ENCODE data around the gene SLC1A1. TPM values are rescaled to one million over a fixed set of nuclear protein-coding genes. Genes with fewer than 3 reads are reported as not detected.
A peak's percentile ranks its signal among the peaks of the same experiment; 100 is the strongest.

Gene SLC1A1
- total and polyA plus RNA-seq, 2 of the 13 experiments (the other 11 are each of a cell fraction or from before 2014, with no cell fraction given) = not detected

DNA sequence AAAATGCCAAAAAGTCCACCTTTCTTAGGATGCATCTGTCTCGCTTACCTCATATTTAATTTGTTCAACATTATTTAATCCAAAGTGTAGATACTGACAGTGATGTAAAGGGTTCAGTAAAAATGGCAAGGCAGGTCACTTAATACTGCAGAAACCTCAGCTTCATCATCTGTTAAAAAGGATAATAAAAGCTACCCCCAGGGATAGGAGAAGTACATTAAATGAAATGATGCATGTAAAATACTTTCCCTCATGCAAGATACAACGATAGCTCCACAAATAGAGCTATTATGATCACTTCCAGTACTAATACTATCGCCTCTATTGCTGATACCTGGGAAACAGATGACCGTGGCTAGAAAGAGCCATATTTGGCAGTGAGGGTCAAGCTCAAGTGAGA, 82.9 kb downstream of the SLC1A1 start:
- ChIA-PET POLR2A (no interaction called here), CTCF (ENCODE audit: low intra/inter-chr PET ratio, low total read pairs) (no interaction called here)
- 23% methylated on average over 4 of the region's 4 CpGs for WGBS (ENCODE audit: low lambda C conversion rate)
- H3K4me1 ChIP-seq (ENCODE audit: insufficient read depth, low read length) = no peaks in the 10 kb centered on the region
- no peak overlapping the region for H3K9ac ChIP-seq (ENCODE audit: insufficient read depth, low read depth, low read length)
- FAIRE-seq = no peak
- H3K27ac ChIP-seq (ENCODE audit: extremely low read length, insufficient read depth, low read length) = no peak overlapping the region
- TF ChIP-seq ZNF713 (CRISPR knock-in tag; IDR thresholded peaks at IDR 0.05) (no peak), SRF (IDR thresholded peaks at IDR 0.05; ENCODE audit: low read depth, low read length) (0 out of 2 replicates have a peak, but pooled peaks have one; percentile 42), ZNF256 (CRISPR knock-in tag; conservative IDR thresholded peaks at IDR 0.05) (no peak), JUNB (CRISPR knock-in tag; IDR thresholded peaks at IDR 0.05; ENCODE audit: borderline replicate concordance) (no peak), NR3C1 (CRISPR knock-in tag; IDR thresholded peaks at IDR 0.05) (no peak), STAT5B (CRISPR knock-in tag; IDR thresholded peaks at IDR 0.05) (no peak)
- TF ChIP-seq, protein P1, sequence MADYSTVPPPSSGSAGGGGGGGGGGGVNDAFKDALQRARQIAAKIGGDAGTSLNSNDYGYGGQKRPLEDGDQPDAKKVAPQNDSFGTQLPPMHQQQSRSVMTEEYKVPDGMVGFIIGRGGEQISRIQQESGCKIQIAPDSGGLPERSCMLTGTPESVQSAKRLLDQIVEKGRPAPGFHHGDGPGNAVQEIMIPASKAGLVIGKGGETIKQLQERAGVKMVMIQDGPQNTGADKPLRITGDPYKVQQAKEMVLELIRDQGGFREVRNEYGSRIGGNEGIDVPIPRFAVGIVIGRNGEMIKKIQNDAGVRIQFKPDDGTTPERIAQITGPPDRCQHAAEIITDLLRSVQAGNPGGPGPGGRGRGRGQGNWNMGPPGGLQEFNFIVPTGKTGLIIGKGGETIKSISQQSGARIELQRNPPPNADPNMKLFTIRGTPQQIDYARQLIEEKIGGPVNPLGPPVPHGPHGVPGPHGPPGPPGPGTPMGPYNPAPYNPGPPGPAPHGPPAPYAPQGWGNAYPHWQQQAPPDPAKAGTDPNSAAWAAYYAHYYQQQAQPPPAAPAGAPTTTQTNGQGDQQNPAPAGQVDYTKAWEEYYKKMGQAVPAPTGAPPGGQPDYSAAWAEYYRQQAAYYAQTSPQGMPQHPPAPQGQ (CRISPR knock-in tag; IDR thresholded peaks at IDR 0.05; ENCODE audit: borderline replicate concordance) = no peak
- TF ChIP-seq, protein P2, sequence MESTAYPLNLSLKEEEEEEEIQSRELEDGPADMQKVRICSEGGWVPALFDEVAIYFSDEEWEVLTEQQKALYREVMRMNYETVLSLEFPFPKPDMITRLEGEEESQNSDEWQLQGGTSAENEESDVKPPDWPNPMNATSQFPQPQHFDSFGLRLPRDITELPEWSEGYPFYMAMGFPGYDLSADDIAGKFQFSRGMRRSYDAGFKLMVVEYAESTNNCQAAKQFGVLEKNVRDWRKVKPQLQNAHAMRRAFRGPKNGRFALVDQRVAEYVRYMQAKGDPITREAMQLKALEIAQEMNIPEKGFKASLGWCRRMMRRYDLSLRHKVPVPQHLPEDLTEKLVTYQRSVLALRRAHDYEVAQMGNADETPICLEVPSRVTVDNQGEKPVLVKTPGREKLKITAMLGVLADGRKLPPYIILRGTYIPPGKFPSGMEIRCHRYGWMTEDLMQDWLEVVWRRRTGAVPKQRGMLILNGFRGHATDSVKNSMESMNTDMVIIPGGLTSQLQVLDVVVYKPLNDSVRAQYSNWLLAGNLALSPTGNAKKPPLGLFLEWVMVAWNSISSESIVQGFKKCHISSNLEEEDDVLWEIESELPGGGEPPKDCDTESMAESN (CRISPR knock-in tag; conservative IDR thresholded peaks at IDR 0.05) = no peak
- no peaks in the 10 kb centered on the region for H3K36me3 ChIP-seq (replicated peaks in 1 of 2; ENCODE audit: control insufficient read depth in 1 of 2, insufficient read depth in 2 of 2, low read length in 2 of 2)
- no TSS peak for BruUV-seq (replicated peaks)
- no peak for ATAC-seq
- in situ Hi-C loops (cut with HindIII; ENCODE audit: extremely low pct_ligation_motif_present, low pct_unique_long_range_greater_than_20kb) (no loop called here), intact Hi-C loops (cut with micrococcal nuclease; ENCODE audit: unreplicated experiment) (loop anchor here (10.0 kb wide), 1 partner anchor 58 kb away; no protein-coding TSS in a partner anchor)
- no peak overlapping the region for H2AFZ ChIP-seq (ENCODE audit: low read length)
- peaks cover 0 to 1% of the 10 kb centered on the region in 2 experiments; a peak in 1 of 5 replicates for H3K27me3 ChIP-seq (ENCODE audit: control insufficient read depth in 1 of 2, insufficient read depth in 2 of 2, low read length in 2 of 2)
- H4K20me1 ChIP-seq (ENCODE audit: insufficient read depth, low read length) = no peaks in the 10 kb centered on the region
- H3K79me2 ChIP-seq (ENCODE audit: insufficient read depth, low read length) = no peaks in the 10 kb centered on the region
- DNase-seq (ENCODE audit: low spot score) = no peak
- H3K9me3 ChIP-seq (ENCODE audit: low read length) = no peaks in the 10 kb centered on the region
- no peak overlapping the region for H3K4me3 ChIP-seq (replicated peaks in 1 of 3; ENCODE audit: insufficient read depth in 1 of 3, low read depth in 2 of 3, low read length in 3 of 3)
- no peak overlapping the region for H3K4me2 ChIP-seq (ENCODE audit: low read depth, low read length)
